Measurements from ENCODE around the gene LRMDA. TPM values are rescaled to one million over a fixed set of nuclear protein-coding genes. Genes with fewer than 3 reads are reported as not detected.

The LRMDA gene
- total and polyA plus RNA-seq, 2 of the 8 experiments (the other 6 are each of a cell fraction or from before 2014, with no cell fraction given): 0.86 to 2.8 TPM

DNA sequence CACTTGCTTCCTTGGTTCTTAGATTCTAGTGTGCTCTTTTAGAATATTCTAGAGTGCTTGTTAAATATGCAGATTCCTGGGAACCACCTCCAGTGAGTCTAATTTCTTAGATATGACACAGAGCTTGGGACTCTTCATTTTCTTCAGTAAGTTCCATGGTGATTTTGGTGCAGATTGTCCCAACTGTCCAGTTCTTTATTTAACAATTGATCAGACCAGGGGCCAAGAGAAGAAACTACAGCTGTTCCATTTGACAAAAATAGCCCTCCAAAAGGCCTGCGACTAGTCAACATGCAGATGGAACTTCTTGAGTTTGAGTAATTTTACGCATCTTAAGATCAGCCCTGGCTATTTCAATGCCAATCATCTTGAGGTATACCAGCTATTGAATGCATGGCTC is 760.7 kb downstream of the LRMDA start:
- no peaks in the 10 kb centered on the region for H4K20me1 ChIP-seq (replicated peaks in 1 of 2; ENCODE audit: control insufficient read depth in 1 of 2, insufficient read depth in 2 of 2, low read length in 2 of 2)
- H3K79me2 ChIP-seq (ENCODE audit: control insufficient read depth in 1 of 2, insufficient read depth in 2 of 2, low read length in 2 of 2): no peaks in the 10 kb centered on the region
- H3K4me2 ChIP-seq (ENCODE audit: insufficient read depth in 1 of 2, low read depth in 2 of 2, low read length in 2 of 2): no peak overlapping the region
- H3K27ac ChIP-seq (ENCODE audit: low read depth, low read length): no peak overlapping the region
- H2BK20ac ChIP-seq (ENCODE audit: low read length): no peak overlapping the region
- no peaks in the 10 kb centered on the region for H3K9me3 ChIP-seq (ENCODE audit: insufficient read depth in 2 of 2, low read depth in 1 of 2, low read length in 1 of 2)
- H3K56ac ChIP-seq (replicated peaks; ENCODE audit: insufficient read length, low read depth, low read length): no peak overlapping the region
- H3K27me3 ChIP-seq (replicated peaks in 1 of 4; ENCODE audit: control insufficient read depth in 3 of 4, extremely low read depth in 1 of 4, insufficient read depth in 3 of 4, low read length in 3 of 4): no peaks in the 10 kb centered on the region
- no peak overlapping the region for H4K8ac ChIP-seq (ENCODE audit: extremely low read depth, insufficient read depth, low read length)
- 100% methylated on average over 2 of the region's 2 CpGs; no CpG with 5 or more reads in 1 of the 2 experiments for WGBS, 2 experiments (ENCODE audit: extremely low coverage in 1 of 2, insufficient coverage in 1 of 2, insufficient read length in 1 of 2, insufficient replicate concordance in 2 of 2, low coverage in 1 of 2, low lambda C conversion rate in 2 of 2, missing lambda C conversion rate in 1 of 2)
- no peak overlapping the region for H2BK15ac ChIP-seq (ENCODE audit: low read length)
- no peak overlapping the region for H4K91ac ChIP-seq (replicated peaks; ENCODE audit: insufficient read length, low read length)
- H3K23me2 ChIP-seq (ENCODE audit: low read depth, low read length): no peaks in the 10 kb centered on the region
- no peak overlapping the region for H2AFZ ChIP-seq (ENCODE audit: low read length)
- no peak overlapping the region for H3K4me3 ChIP-seq (ENCODE audit: extremely low read depth in 1 of 4, insufficient read depth in 2 of 4, low read depth in 3 of 4, low read length in 4 of 4)
- no peak overlapping the region for H3K9ac ChIP-seq (replicated peaks in 1 of 4; ENCODE audit: extremely low read depth in 1 of 4, low read depth in 3 of 4, low read length in 3 of 4)
- H2BK12ac ChIP-seq (ENCODE audit: low read depth, low read length): no peak overlapping the region
- TF ChIP-seq HDAC6 (IDR thresholded peaks at IDR 0.05; ENCODE audit: low read depth, low read length) (no peak), FOSL1 (IDR thresholded peaks at IDR 0.05; ENCODE audit: insufficient read depth, low read depth, low read length) (no peak), PHF8 (conservative IDR thresholded peaks at IDR 0.05; ENCODE audit: low read depth, low read length) (no peak), GTF2F1 (IDR thresholded peaks at IDR 0.05; ENCODE audit: borderline replicate concordance, low read depth, low read length) (no peak), CTCF (IDR thresholded peaks at IDR 0.05; ENCODE audit: control extremely low read depth in 1 of 3, insufficient read depth in 1 of 3, low read depth in 1 of 3, low read length in 3 of 3) (no peak)
- CTCF ChIA-PET (ENCODE audit: partially characterized antibody): interaction anchor here (1.1 to 1.9 kb wide), 2 partner anchors 14 to 89 kb away, joined by 3 to 4 read pairs; no protein-coding TSS in a partner anchor
- H3K79me1 ChIP-seq (ENCODE audit: low read depth, low read length): no peaks in the 10 kb centered on the region
- H3K18ac ChIP-seq (ENCODE audit: extremely low read depth, low read length): no peak overlapping the region
- H4K5ac ChIP-seq (ENCODE audit: insufficient read length, low read depth, low read length): no peak overlapping the region
- no peak for FAIRE-seq
- no peak overlapping the region for H2AK5ac ChIP-seq (ENCODE audit: low read depth, low read length)
- no peaks in the 10 kb centered on the region for H3K36me3 ChIP-seq (ENCODE audit: control insufficient read depth in 2 of 4, insufficient read depth in 4 of 4, low read length in 3 of 4)
- H2BK120ac ChIP-seq (replicated peaks; ENCODE audit: low read depth, low read length): no peak overlapping the region
- H3K4ac ChIP-seq (replicated peaks; ENCODE audit: insufficient read length, low read depth, low read length): no peak overlapping the region
- POLR2A ChIA-PET (ENCODE audit: partially characterized antibody): no interaction called here
- H3K14ac ChIP-seq (ENCODE audit: insufficient read length): no peak overlapping the region
- H3K23ac ChIP-seq (ENCODE audit: insufficient read length): no peak overlapping the region
- H2BK5ac ChIP-seq (ENCODE audit: low read depth, low read length): no peak overlapping the region
- peaks cover 0 to 14% (median 1%) of the 10 kb centered on the region in 4 experiments; a peak in 3 of 7 replicates for H3K4me1 ChIP-seq (replicated peaks in 1 of 4; ENCODE audit: control insufficient read depth in 3 of 4, insufficient read depth in 4 of 4, low read length in 3 of 4)
- DNase-seq (ENCODE audit: low read depth in 1 of 2, low spot score in 2 of 2): no peak
